ENCODE data around the gene TWSG1. TPM values are rescaled to one million over a fixed set of nuclear protein-coding genes. Genes with fewer than 3 reads are reported as not detected.

Gene TWSG1
- total RNA-seq, result 10 to 100 TPM; 69.0 to 96.6 TPM
- long read RNA-seq, donor 1, transcript TWSG1-201 (5 exons, 3,756 nt), result major isoform, 21 of 28 reads
- long read RNA-seq, donor 1, partial matches to known transcripts, result 5 of 28 reads
- long read RNA-seq, donor 1, other reads (novel, unspliced or antisense), result 2 of 28 reads
- long read RNA-seq, donor 2, transcript TWSG1-201 (5 exons, 3,756 nt), result major isoform, 37 of 49 reads
- long read RNA-seq, donor 2, partial matches to known transcripts, result 3 of 49 reads
- long read RNA-seq, donor 2, other reads (novel, unspliced or antisense), result 8 of 49 reads

- peak; percentile 98 for DNase-seq (ENCODE audit: low spot score)
- intact Hi-C loops (cut with DNase I), result loop anchor here in 1 of 2 donors (10.0 kb wide), 1 partner anchor 140 kb away; the partner anchor contains the start of gene RALBP1
These were observed at the start of gene TWSG1 for GRCh38 chr18:9334329-9334972. Gene TWSG1 (plus strand): TSS chr18:9334773. CDS start chr18:9337230, 2,457 bp downstream.

DNA sequence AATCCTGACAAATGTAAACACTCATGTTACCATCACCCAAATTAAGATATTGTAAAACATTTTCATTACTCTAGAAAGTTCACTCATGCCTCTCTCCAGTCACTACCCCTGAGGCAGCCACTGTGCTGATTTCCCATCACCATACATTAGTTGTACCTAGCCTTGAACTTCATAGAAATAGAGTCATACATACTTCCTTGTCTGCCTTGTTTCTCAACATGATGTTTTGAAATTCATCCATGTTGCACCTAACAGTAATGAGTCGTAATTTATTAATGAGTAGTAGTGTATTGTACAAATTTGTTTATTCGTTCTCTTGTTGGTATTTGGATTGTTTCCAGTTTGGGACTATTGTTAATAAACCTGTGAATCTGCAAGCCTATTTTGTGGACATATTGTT is 49.0 kb upstream of the TWSG1 start:
- DNase-seq (ENCODE audit: low spot score), result no peak
- intact Hi-C loops (cut with DNase I), result no loop called here

DNA sequence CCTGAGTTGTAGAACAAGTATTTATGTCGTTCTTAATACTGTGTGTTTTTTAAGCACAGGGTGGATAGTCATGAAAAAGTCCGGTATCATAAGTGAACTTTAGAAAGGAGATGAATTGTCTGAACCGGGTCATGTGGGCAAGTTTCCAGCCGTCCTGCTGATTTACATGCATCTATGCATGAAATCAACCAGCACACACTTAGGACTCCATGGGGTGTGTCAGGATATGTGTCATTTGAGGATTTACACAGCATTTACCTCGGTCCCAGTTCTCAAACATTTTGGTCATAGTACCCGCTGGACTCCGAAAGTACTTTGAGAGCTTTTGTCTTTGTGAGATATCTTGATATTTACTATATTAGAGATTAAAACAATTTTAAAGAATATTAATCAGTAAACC is 47.5 kb upstream of the TWSG1 start:
- intact Hi-C loops (cut with DNase I), result no loop called here
- DNase-seq (ENCODE audit: low spot score), result no peak

GRCh38 chr18:9289698-9290097 is 44.9 kb upstream of the TWSG1 start:
- DNase-seq (ENCODE audit: low spot score), result no peak
- intact Hi-C loops (cut with DNase I), result no loop called here

DNA sequence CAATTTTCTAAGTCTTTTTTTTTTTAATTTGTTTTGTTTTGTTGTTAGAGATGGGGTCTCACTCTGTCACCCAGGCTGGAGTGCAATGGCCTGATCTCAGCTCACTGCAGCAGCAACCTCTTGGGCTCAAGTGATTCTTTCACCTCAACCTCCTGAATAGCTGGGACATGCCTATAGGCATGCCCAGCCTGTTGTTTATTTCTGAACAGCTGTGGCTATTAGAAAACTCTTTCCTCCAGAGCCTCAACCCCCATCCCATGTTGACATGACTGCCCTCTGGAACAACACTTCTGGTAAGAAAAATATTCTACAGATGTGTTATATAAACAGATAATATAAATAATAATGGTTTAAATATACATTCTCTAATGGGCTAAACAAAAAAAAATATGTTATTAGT is 44.4 kb upstream of the TWSG1 start:
- intact Hi-C loops (cut with DNase I), result no loop called here
- no peak for DNase-seq (ENCODE audit: low spot score)

- intact Hi-C loops (cut with DNase I), result no loop called here
- no peak for DNase-seq (ENCODE audit: low spot score)
These were observed 42.5 kb upstream of the TWSG1 start for GRCh38 chr18:9292047-9292446.

DNA sequence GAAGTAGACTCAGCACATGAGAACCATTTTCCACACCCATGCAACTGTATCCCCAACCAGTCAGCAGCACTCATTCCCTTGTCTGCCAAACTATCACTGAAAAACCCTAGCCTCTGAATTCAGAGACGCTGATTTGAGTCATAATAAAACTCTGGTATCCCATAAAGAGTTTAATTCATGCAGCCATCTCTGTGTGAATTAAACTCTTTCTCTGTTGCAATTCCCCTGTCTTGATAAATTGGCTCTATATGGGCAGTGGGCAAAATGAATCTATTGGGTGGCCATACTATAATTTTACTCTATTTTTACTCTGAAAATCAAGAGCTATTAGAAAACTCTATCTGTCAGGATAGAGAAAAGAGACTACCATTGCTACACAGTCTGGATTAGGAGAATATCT is 40.6 kb upstream of the TWSG1 start:
- no peak for DNase-seq (ENCODE audit: low spot score)
- intact Hi-C loops (cut with DNase I), result no loop called here

GRCh38 chr18:9296233-9297006 is 38.2 kb upstream of the TWSG1 start:
- intact Hi-C loops (cut with DNase I), result no loop called here

DNA sequence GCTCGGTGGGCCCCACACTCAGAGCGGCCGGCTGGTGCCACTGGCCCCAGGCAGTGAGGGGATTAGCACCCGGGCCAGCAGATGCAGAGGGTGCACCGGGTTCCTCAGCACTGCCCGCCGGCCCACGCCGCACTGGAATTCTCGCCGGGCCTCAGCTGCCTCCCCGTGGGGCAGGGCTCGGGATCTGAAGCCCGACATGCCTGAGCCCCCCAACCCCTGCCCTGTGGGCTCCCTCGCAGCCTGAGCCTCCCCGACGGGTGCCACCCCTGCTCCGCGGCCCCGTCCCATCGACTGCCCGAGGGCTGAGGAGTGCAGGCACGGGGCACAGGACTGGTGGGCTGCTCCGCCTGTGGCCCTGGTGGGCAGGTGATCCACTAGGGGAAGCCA is 37.6 kb upstream of the TWSG1 start:
- intact Hi-C loops (cut with DNase I), result no loop called here
- DNase-seq (ENCODE audit: low spot score), result peak; percentile 62

More at GRCh38 chr18:9296233-9297006, 38.2 kb upstream of the TWSG1 start:
- DNase-seq (ENCODE audit: low spot score), result peak; percentile 58

DNA sequence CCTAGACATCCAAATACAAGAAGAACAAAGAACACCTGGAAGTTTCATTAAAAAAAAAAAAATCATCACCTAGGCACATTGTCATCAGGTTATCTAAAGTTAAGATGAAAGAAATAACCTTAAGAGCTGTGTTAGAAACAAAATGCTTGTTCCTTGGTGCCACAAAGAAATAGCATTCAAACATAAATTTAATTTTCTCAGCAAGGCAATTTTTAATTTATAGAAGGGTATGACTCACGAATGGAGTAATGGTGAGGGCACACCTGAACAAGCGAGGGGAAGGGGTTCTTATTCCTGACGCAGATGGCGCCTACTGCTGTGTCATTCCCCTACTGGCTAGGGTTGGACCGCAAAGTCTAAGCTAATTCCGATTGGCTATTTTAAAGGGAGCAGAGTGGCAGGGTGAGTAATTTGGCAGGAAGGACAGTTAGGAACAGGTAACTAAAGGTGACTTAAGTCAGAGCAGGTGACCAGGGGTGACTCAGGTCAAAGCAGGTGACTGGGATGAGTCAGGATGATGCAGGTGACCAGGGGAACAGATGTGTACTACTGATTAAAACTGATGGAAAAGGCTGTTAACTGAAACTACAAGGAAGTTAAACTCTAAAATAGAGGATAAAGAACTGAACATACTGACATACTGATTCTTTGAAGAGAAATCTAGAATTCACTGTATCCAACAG is 30.0 kb upstream of the TWSG1 start:
- DNase-seq (ENCODE audit: low spot score), result no peak
- intact Hi-C loops (cut with DNase I), result loop anchor here in 1 of 2 donors (2.0 kb wide), 1 partner anchor 22 kb away; no protein-coding TSS in a partner anchor

DNA sequence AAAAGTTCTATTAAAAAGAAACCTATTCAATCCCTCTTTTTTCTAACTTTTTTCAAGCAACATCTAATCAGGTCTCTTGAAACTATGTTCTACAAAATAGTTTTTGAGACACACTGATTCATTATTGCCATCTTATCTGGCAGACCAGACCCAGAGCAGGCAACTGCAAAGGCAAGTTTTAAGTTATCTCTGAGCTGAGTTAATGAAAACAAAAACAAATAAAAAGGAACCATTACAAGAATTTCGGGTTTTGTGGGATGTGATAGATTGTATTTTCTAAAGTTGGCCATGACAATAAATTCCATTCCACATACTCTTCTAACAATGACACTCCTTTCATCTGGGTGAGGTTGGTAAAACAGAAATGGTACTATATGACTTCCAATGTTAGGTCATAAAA is 15.2 kb upstream of the TWSG1 start:
- intact Hi-C loops (cut with DNase I), result no loop called here
- DNase-seq (ENCODE audit: low spot score), result no peak

DNA sequence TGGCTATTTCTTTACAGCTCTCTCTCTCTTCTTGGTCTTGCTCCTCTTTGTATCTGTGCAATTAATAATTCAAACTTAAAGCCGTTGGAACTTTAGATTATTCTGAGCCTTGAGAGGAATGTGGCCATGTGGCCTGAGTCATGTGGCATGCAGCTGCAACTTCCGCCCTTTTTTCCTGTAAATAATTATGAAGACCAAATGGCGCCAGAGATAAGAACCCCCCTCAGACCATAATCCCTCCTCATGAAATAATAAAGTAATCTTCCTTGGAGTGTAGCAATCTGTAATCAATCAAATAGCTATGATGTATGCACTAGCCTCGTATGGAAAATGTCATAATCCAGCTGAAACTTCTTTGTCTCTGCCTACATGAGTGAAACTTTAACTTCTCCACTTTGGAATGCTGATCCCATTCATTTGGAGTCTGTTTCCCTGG is 13.5 kb upstream of the TWSG1 start:
- intact Hi-C loops (cut with DNase I), result no loop called here
- no peak for DNase-seq (ENCODE audit: low spot score)

DNA sequence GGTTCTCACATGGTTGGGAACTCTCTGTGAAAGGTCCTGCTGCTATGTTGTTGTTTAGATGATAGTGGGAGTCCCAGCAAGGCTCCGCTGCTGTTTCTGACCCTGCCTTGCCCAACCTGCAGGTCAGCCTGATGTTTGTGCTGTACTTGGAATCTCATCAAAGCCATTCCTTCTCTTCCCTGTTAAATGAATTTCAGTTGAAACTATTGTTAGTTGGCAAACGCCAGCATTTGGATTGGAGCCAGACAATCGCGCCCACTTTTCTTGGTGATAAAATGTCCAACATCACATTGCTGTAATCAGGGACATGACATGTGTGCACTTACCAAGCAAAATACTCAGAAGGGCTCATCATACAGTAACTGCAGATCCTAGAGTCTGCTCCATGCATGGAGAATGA is 12.8 kb upstream of the TWSG1 start:
- intact Hi-C loops (cut with DNase I), result no loop called here
- DNase-seq (ENCODE audit: low spot score), result no peak

DNA sequence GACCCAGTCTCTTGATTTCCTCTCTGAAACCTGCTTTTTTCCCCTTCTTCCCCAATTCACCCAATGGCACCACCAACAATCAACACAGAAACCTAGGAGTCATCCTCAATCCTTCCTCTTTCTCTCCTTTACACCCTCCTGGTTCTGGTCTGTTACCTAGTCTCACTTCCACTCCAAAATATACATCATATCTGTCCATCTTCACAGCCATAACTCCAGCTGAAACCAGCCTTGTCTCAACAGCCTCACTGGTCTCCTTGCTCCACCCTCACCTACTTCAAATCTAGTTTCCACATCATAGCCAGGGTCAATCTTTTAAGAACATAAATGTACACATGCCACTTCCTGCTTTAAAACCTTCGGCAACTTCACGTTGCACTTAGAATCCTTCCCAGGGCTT is 11.8 kb upstream of the TWSG1 start:
- no peak for DNase-seq (ENCODE audit: low spot score)
- intact Hi-C loops (cut with DNase I), result no loop called here

DNA sequence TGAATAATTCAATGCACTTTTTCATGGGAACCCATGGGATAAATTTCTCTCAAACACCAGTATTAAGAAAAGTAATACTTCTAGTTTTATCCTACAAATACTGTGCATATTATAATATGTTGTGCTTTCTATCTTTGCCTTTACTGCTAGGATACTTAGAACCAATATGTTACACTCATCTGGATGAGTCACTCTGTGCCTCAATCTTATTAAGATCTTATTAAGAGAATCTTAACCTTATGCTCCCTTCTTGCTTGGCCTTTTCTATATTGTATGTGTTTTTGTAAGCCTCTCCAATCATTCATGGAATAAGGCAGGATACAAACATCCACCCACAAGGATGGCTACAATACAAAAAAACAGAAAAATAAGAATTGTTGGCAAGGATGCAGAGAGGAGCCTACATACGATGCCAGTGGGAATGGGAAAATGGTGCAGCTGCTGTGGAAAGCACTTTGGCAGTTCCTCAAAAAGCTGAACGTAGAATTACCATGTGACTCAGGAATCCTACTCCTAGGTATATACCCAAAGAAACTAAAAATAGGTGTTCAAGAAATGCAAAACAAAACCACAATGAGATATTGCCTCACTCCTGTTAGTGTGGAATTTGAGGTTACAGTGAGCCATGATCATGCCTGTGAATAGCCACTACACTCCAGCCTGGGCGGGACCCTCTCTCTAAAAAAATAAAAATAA is 10.7 kb upstream of the TWSG1 start:
- intact Hi-C loops (cut with DNase I), result no loop called here
- no peak for DNase-seq (ENCODE audit: low spot score)

GRCh38 chr18:9325716-9326115 is 8.9 kb upstream of the TWSG1 start:
- intact Hi-C loops (cut with DNase I), result loop anchor here in 1 of 2 donors (2.0 kb wide), 1 partner anchor 21 kb away; no protein-coding TSS in a partner anchor
- no peak for DNase-seq (ENCODE audit: low spot score)

- no peak for DNase-seq (ENCODE audit: low spot score)
- intact Hi-C loops (cut with DNase I), result no loop called here
These were observed 5.8 kb upstream of the TWSG1 start for GRCh38 chr18:9328776-9329175.

DNA sequence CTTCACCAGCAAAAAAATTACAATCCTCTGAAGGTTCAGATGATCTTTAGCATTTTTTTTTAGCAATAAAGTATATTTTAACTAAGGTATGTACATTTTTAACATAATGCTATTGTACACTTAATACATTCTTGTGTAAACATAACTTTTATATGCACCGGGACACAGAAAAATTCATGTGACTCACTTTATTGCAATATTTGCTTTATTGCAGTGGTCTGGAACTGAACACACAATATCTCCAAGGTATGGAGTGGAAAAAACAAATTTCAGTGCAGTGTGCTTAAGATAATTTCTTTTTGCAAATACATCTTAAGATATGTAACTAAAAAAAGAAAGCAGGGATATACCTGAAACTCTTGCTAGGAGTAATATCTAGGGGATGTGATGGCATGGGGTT is 5.1 kb upstream of the TWSG1 start:
- DNase-seq (ENCODE audit: low spot score), result no peak
- intact Hi-C loops (cut with DNase I), result no loop called here

DNA sequence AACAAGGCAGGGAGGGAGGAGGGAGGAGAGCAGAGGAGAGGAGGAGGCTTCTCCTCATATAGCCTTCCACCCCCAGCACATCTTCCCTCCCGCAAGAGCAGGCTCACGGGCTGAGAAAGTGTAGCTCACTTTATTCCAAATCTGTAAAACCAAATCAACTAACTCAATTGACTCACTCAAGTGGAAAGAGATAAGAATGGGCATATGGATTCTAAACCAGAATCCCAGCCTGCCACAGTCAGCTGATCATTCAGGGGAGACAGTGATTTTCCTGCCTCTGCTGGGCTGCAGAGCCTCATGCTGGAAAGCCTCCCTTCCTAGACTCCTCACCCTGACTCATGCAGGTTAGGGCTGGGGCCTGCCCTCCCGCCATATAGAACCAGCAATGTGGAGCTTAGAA is 4.2 kb upstream of the TWSG1 start:
- intact Hi-C loops (cut with DNase I), result loop anchor here in 1 of 2 donors (10.0 kb wide), 1 partner anchor 144 kb away; the partner anchor contains the start of gene RALBP1

More for the DNA sequence above, 4.2 kb upstream of the TWSG1 start:
- DNase-seq (ENCODE audit: low spot score), result no peak

All from posterior vena cava (tissue), 2 donors.